Mononuclear cell (primary cell): Measurements from ENCODE around the gene GRK4. TPM values are rescaled to one million over a fixed set of nuclear protein-coding genes. Genes with fewer than 3 reads are reported as not detected.
A peak's percentile ranks its signal among the peaks of the same experiment; 100 is the strongest.
"Not testable (repeated sequence)": the region's sequence is repeated elsewhere in the genome, so short reads cannot be mapped to it uniquely, and the experiment has no call there.

Source experiments
- H3K27me3 ChIP-seq: 2 replicates; pipeline ENCODE4 v1.6.0; 2011; ENCODE audit warnings: low read length, control low read depth; ENCODE audit not compliant: insufficient read depth
- H3K4me1 ChIP-seq: 2 replicates; pipeline ENCODE4 v1.5.1; 2011; ENCODE audit warnings: mild to moderate bottlenecking, low read length, control low read depth; ENCODE audit not compliant: insufficient read depth
- H3K4me3 ChIP-seq: 2 replicates; pipeline ENCODE4 v1.5.1; 2011; ENCODE audit warnings: mild to moderate bottlenecking, low read length, moderate library complexity
- H3K9me3 ChIP-seq: 2 replicates; pipeline ENCODE4 v1.5.1; 2011; ENCODE audit warnings: low read depth, mild to moderate bottlenecking, control low read depth, low read length
- total RNA-seq: library from RNA; depleted of rRNA; stranded (reverse); fragments of >200 nt; gene quantifications from one replicate; pipeline ENCODE4 v1.2.3, GENCODE V29; 2012

Gene GRK4
- total RNA-seq, result 1.7 TPM

DNA sequence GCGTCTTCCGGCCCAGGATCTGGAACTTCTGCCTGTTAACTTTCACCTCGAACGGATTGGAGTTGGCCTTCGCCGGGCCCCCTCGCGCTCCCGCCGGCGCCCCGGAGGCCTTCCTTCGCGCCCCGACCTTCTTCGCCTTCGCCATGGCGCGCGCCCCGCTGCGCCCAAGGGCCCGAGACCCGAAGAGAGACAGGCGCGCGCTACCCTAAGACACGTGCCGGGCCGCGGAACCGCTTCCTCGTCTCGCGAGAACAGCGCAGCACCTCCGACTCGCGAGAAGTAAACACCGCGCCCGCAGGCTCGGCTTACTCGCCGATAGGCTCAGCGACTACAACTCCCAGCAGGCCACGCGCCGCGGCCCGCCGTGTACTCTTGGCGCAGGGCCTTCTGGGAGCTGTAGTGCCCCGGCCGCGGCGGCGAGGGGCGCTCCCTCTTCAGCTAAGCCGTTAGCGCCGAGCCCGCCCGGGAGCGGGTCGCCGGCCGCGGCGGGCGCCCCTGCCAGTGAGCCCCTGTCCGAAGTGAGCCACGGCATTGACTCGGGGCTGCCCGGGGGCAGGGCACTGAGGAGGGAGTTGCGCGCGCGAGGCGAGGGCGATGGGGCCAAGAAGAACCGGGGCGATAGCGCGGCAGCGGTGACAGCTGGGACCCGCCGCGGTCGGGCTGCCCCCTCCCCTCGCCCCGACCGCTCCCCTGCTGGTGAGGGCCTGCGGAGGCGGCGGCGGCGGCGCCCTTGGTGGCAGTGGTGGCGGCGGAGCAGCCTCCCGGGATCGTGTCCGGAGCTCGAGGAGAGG, at the start of gene GRK4, which contains the start of gene NOP14:
Gene GRK4 (plus strand): TSS at position 397 of the 791 bp plus-strand sequence. CDS start 500 bp downstream, outside the sequence.
Gene NOP14 (minus strand): TSS at position 232 of the 791 bp plus-strand sequence. CDS start 87 bp downstream, at position 145.
- peaks cover 27% of the 10 kb centered on the region for H3K4me1 ChIP-seq
- no peaks in the 10 kb centered on the region for H3K27me3 ChIP-seq
- peak within 1 kb of the TSS; percentile 65 for H3K4me3 ChIP-seq
- H3K9me3 ChIP-seq, result no peaks in the 10 kb centered on the region

DNA sequence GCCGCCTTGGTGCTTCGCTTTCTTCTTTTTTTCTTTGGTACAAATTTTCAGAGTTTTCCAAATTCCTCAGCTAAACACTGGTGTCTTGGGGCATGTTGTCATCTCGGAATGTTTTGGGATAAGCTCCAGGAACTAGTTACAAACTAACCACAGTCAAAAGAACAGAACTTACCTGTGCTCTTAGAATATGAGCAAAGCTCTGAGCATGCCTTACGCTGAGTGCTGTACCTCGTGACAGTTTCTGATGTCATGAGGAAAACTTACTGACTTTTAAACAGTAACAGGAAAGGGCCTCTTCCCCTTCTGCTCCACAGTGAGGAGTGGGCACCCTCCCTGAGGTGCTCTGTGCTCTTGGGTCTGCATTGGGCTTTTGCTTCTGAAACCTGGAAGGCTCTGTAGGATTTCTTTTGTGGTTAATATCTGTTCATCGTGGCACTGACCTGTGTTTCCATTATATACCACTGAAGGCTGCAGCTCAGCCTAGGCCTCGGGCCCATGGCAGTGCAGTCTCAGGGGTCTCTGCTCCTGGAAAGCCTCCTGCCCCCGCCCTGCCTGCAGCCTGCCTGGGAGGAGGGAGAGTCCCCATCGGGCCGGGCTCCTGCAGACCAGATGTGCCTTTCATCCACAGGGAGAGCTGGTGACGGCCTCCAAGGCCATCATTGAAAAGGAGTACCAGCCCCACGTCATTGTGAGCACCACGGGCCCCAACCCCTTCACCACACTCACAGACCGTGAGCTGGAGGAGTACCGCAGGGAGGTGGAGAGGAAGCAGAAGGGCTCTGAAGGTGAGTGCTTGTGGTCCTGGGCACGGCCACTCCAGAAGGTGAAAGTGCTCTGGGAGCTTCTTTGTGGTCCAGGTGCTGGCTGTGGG, 48.9 kb upstream of the GRK4 start:
- Histone ChIP-seq H3K4me3 (no peak overlapping the region), H3K27me3 (no peaks in the 10 kb centered on the region), H3K9me3 (no peaks in the 10 kb centered on the region), H3K4me1 (no peaks in the 10 kb centered on the region)

GRCh38 chr4:2915789-2916188, 47.6 kb upstream of the GRK4 start:
- Histone ChIP-seq H3K27me3 (no peaks in the 10 kb centered on the region), H3K4me1 (no peaks in the 10 kb centered on the region), H3K4me3 (no peak overlapping the region), H3K9me3 (no peaks in the 10 kb centered on the region)

DNA sequence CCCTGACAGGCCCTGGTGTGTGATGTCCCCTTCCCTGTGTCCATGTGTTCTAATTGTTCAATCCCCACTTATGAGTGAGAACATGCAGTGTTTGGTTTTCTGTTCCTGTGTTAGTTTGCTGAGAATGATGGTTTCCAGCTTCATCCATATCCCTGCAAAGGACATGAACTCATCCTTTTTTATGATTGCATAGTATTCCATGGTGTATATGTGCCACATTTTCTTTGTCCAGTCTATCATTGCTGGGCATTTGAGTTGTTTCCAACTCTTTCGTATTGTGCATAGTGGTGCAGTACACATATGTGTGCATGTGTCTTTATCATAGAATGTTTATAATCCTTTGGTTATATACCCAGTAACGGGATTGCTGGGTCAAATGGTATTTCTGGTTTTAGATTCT, 46.7 kb upstream of the GRK4 start:
- not testable (repeated sequence) for H3K4me1 ChIP-seq, H3K9me3 ChIP-seq, H3K4me3 ChIP-seq, H3K27me3 ChIP-seq

DNA sequence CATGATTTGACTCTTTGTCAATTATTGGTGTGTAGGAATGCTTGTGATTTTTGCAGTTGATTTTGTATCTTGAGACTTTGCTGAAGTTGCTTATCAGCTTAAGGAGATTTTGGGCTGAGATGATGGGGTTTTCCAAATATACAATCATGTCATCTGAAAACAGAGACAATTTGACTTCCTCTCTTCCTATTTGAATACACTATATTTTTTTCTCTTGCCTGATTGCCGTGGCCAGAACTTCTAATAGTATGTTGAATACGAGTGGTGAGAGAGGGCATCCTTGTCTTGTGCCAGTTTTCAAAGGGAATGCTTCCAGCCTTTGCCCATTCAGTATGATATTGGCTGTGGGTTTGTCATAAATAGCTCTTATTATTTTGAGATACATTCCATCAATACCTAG, 45.1 kb upstream of the GRK4 start:
- H3K4me1 ChIP-seq, result peaks cover 15% of the 10 kb centered on the region
- H3K4me3 ChIP-seq, H3K27me3 ChIP-seq, H3K9me3 ChIP-seq: not testable (repeated sequence)

- H3K27me3 ChIP-seq, H3K9me3 ChIP-seq, H3K4me3 ChIP-seq: not testable (repeated sequence)
- H3K4me1 ChIP-seq, result peaks cover 19% of the 10 kb centered on the region
These were observed 44.7 kb upstream of the GRK4 start for GRCh38 chr4:2918714-2919113.

- H3K4me3 ChIP-seq, H3K9me3 ChIP-seq, H3K27me3 ChIP-seq: not testable (repeated sequence)
- peaks cover 19% of the 10 kb centered on the region for H3K4me1 ChIP-seq
These were observed 40.8 kb upstream of the GRK4 start for GRCh38 chr4:2922453-2923101.

DNA sequence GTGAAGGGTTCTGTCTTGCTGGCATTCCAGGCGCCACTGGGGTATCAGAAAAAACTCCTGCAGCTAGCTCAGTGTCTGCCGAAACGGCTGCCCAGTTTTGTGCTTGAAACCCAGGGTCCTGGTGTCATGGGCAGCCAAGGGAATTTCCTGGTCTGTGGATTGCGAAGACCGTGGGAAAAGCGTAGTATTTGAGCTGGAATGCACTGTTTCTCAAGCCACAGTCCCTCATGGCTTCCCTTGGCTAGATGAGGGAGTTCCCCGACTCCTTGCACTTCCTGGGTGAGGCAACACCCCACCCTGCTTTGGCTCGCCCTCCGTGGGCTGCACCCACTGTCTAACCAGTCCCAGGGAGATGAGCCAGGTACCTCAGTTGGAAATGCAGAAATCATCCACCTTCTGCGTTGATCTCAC, 40.2 kb upstream of the GRK4 start:
- H3K9me3 ChIP-seq, result no peaks in the 10 kb centered on the region

DNA sequence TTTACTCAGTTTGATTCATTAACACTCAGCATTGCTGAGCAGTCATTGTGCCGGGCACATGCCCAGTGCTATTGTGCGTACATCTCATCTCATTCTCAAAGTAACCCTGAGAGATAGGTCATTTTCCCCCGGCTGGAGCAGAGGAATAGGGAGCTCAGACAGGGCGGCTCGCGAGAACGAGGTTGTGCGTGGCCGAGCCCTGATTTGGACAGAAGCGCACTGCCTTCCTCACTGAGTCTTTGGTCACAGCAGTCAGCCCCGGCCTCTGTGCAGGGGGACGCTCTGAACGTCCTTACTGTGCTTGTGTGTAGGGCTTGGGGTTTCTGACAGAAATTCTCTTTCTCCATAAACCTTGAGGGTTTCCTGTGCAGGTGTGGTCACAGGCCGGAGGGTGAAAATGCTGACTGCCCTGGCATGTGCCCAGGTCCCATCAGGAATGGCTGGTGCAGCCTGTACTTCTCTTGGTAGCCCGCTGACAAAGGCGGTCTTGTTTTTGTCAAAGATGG, 39.6 kb upstream of the GRK4 start:
- peaks cover 19% of the 10 kb centered on the region for H3K4me1 ChIP-seq
- H3K27me3 ChIP-seq, result no peaks in the 10 kb centered on the region
- no peaks in the 10 kb centered on the region for H3K9me3 ChIP-seq
- no peak overlapping the region for H3K4me3 ChIP-seq

More for the DNA sequence above, 40.2 kb upstream of the GRK4 start:
- H3K27me3 ChIP-seq, result no peaks in the 10 kb centered on the region
- H3K4me3 ChIP-seq, result no peak overlapping the region
- H3K4me1 ChIP-seq, result peaks cover 19% of the 10 kb centered on the region

- H3K4me3 ChIP-seq, result no peak overlapping the region
- H3K27me3 ChIP-seq, result no peaks in the 10 kb centered on the region
- H3K4me1 ChIP-seq, result peaks cover 19% of the 10 kb centered on the region
- no peaks in the 10 kb centered on the region for H3K9me3 ChIP-seq
These were observed 39.1 kb upstream of the GRK4 start for GRCh38 chr4:2924286-2924685.

DNA sequence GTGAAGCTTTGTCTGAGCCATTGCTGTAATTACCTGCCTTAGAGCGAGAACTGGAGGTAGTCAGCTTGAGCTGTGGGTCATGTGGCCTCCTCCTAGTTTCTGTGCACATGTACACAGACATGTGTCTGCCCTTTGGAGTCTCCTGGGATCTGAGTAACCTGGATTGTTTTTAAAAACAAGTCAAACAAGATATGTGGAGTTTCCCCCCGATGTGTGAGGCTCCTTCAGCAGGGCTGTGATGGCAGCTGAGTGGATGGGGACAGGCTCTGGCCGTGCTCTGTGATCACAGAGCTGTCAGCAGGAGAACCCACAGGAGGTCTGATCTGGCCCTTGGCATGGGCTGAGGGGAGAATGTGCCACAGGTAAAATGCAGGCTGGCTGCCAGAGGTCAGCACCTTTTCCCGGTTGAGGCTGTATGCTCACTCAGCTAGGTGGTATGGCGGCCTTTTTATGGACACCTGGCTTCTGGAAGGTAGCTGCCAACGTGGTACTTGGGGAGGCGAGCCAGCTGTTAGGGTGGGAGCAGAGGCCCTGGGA, 38.5 kb upstream of the GRK4 start:
- H3K9me3 ChIP-seq, result no peaks in the 10 kb centered on the region

GRCh38 chr4:2925496-2925895, 37.9 kb upstream of the GRK4 start:
- H3K4me3 ChIP-seq, result no peak overlapping the region
- no peaks in the 10 kb centered on the region for H3K9me3 ChIP-seq
- peaks cover 19% of the 10 kb centered on the region for H3K4me1 ChIP-seq
- H3K27me3 ChIP-seq, result no peaks in the 10 kb centered on the region

More for the DNA sequence above, 38.5 kb upstream of the GRK4 start:
- Histone ChIP-seq H3K4me1 (peaks cover 19% of the 10 kb centered on the region), H3K27me3 (no peaks in the 10 kb centered on the region), H3K4me3 (no peak overlapping the region)

DNA sequence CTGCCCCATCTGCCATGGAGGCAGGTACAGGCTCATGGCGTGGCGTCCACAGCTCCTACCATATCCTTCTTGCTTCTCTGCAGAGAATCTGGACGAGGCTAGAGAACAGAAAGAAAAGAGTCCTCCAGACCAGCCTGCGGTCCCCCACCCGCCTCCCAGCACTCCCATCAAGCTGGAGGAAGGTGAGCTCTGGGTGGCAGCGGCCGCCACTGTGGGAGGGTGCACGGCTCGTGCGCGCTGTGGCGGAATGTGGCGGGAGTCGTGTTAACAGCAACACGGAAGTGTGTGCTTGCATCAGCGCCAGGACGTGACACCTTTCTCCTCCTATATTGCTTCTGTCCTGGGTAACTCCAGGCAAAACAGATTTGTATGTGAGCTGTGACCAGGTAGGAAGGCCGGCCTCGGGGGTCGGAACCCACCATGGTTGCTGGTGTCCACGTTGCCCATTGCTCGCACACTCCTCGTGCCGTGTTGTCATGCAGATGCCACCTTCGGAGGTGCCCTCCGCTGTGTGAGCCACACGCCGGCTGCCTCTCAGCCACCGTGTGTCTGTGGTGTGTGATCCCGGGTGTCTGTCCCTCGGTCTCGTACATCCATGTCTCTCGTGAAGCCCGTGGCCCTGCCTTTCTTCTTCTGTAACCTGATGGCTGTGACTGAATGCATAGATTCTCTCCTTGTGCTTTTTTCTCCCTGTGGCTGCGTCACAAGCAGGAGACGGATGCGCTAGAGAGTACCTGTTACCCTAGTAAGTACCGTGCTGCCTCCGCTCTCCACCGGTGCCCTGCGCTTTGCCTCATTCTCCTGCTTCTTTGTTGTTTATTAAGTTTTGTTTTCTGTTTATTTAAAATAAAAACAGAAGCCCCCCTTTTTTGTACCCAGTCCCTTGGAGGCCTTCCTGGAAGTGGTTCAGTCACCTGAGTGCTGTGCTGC, 37.2 kb upstream of the GRK4 start:
- no peaks in the 10 kb centered on the region for H3K9me3 ChIP-seq
- H3K4me3 ChIP-seq, result no peak overlapping the region
- H3K27me3 ChIP-seq, result no peaks in the 10 kb centered on the region
- peaks cover 23% of the 10 kb centered on the region for H3K4me1 ChIP-seq
